ENCODE measurements around the gene BPTF. TPM values are rescaled to one million over a fixed set of nuclear protein-coding genes. Genes with fewer than 3 reads are reported as not detected.
"Not testable (repeated sequence)": the region's sequence is repeated elsewhere in the genome, so short reads cannot be mapped to it uniquely, and the experiment has no call there.

BPTF gene
- total and polyA plus RNA-seq, 2 experiments from 2014 or later, result 50.5 to 83.9 TPM

- H3K4me1 ChIP-seq (ENCODE audit: low read depth), result no peaks in the 10 kb centered on the region
These were observed 134.2 kb downstream of the BPTF start for GRCh38 chr17:67959510-67959909.

DNA sequence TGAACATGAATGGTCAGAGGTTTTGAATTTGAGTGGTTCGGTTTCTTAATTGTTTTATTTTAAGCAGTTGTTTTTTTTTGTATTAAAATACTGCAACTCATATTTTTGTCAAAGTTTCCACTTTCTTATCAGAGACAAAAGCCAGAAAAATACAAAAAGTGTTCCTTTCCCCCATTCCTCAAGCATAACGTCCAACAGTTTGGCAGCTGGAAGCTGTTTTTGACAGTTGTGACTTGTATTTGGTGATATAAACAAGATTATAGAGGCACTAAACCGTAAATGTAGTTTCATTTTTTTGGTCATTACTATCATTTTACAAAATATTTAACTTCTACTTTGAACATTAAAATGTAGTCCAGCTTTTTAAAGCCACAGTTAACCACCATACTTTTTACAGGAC is 135.0 kb downstream of the BPTF start:
- H3K9me3 ChIP-seq (ENCODE audit: low read depth); H3K4me3 ChIP-seq; DNase-seq (ENCODE audit: low read depth in 1 of 2, low spot score in 1 of 2); H3K27me3 ChIP-seq; H3K4me1 ChIP-seq (ENCODE audit: low read depth); H3K27ac ChIP-seq: not testable (repeated sequence)
- peaks cover 29% of the 10 kb centered on the region for H3K36me3 ChIP-seq

More at GRCh38 chr17:67959510-67959909, 134.2 kb downstream of the BPTF start:
- DNase-seq (ENCODE audit: low read depth in 1 of 2, low spot score in 1 of 2), result no peak
- no peaks in the 10 kb centered on the region for H3K9me3 ChIP-seq (ENCODE audit: low read depth)
- H3K36me3 ChIP-seq, result peaks cover 25% of the 10 kb centered on the region
- TF ChIP-seq, protein P1, sequence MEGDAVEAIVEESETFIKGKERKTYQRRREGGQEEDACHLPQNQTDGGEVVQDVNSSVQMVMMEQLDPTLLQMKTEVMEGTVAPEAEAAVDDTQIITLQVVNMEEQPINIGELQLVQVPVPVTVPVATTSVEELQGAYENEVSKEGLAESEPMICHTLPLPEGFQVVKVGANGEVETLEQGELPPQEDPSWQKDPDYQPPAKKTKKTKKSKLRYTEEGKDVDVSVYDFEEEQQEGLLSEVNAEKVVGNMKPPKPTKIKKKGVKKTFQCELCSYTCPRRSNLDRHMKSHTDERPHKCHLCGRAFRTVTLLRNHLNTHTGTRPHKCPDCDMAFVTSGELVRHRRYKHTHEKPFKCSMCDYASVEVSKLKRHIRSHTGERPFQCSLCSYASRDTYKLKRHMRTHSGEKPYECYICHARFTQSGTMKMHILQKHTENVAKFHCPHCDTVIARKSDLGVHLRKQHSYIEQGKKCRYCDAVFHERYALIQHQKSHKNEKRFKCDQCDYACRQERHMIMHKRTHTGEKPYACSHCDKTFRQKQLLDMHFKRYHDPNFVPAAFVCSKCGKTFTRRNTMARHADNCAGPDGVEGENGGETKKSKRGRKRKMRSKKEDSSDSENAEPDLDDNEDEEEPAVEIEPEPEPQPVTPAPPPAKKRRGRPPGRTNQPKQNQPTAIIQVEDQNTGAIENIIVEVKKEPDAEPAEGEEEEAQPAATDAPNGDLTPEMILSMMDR (IDR thresholded peaks at IDR 0.05; ENCODE audit: low read depth, low read length), result no peak
- H3K27me3 ChIP-seq, result no peaks in the 10 kb centered on the region
- H3K4me3 ChIP-seq, result no peak overlapping the region
- H3K27ac ChIP-seq, result no peak overlapping the region

DNA sequence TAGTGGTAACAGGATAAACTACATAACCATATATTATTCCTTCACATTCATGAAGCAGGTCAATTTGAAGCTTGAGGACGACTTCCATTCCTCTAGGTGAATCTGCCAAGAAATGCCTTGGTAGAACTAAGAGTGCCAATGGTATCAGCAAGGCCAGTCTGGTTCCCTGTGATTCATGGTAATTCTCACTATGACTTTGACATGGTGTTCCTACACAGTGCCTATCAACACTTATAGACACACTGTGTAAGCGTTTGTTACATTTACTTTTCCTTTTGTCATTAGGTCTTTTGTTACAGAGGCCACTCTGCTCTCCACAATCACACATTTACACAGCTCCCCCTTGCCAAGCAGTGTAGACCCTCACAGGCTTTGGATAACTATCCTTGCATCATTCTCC is 136.9 kb downstream of the BPTF start:
- not testable (repeated sequence) for H3K27me3 ChIP-seq; H3K4me3 ChIP-seq; H3K27ac ChIP-seq; DNase-seq (ENCODE audit: low read depth in 1 of 2, low spot score in 1 of 2); H3K4me1 ChIP-seq (ENCODE audit: low read depth); H3K9me3 ChIP-seq (ENCODE audit: low read depth)
- H3K36me3 ChIP-seq, result peaks cover 43% of the 10 kb centered on the region

GRCh38 chr17:67963145-67963572 is 137.9 kb downstream of the BPTF start:
- peak; percentile 72 to 77 for DNase-seq (ENCODE audit: low read depth in 1 of 2, low spot score in 1 of 2)
- H3K4me1 ChIP-seq (ENCODE audit: low read depth); H3K9me3 ChIP-seq (ENCODE audit: low read depth); H3K27me3 ChIP-seq; H3K27ac ChIP-seq; H3K4me3 ChIP-seq: not testable (repeated sequence)
- H3K36me3 ChIP-seq, result peaks cover 53% of the 10 kb centered on the region
- TF ChIP-seq, protein P1 (IDR thresholded peaks at IDR 0.05; ENCODE audit: low read depth, low read length), result peak; percentile 56

DNA sequence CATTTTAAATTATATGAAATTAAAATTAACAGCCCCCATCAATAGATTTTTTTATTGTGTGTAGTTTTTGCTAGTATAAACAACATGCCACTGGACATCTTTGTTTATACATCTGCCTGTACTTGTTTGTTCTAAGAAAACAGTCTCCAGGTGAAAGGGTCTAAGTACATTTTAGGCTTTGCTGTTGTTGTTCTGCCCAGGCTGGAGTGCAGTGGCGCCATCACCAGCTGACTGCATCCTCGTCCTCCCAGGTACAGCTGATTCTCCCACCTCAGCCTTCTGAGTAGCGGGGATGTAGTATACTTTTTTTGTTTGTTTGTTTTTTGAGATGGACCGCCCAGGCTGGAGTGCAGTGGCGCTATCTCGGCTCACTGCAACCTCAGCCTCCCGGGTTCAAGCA is 145.5 kb downstream of the BPTF start:
- Histone ChIP-seq H3K4me1 (ENCODE audit: low read depth) (no peaks in the 10 kb centered on the region), H3K27ac (no peak overlapping the region), H3K4me3 (no peak overlapping the region), H3K9me3 (ENCODE audit: low read depth) (no peaks in the 10 kb centered on the region), H3K36me3 (peaks cover 34% of the 10 kb centered on the region), H3K27me3 (no peaks in the 10 kb centered on the region)
- DNase-seq (ENCODE audit: low read depth in 1 of 2, low spot score in 1 of 2), result no peak
- TF ChIP-seq, protein P1 (IDR thresholded peaks at IDR 0.05; ENCODE audit: low read depth, low read length), result no peak

- Histone ChIP-seq H3K4me1 (ENCODE audit: low read depth) (no peaks in the 10 kb centered on the region), H3K36me3 (peaks cover 18% of the 10 kb centered on the region), H3K4me3 (no peak overlapping the region), H3K9me3 (ENCODE audit: low read depth) (no peaks in the 10 kb centered on the region), H3K27me3 (no peaks in the 10 kb centered on the region), H3K27ac (no peak overlapping the region)
- TF ChIP-seq, protein P1 (IDR thresholded peaks at IDR 0.05; ENCODE audit: low read depth, low read length), result no peak
- DNase-seq (ENCODE audit: low read depth in 1 of 2, low spot score in 1 of 2), result no peak
These were observed 148.9 kb downstream of the BPTF start for GRCh38 chr17:67974185-67974584.

DNA sequence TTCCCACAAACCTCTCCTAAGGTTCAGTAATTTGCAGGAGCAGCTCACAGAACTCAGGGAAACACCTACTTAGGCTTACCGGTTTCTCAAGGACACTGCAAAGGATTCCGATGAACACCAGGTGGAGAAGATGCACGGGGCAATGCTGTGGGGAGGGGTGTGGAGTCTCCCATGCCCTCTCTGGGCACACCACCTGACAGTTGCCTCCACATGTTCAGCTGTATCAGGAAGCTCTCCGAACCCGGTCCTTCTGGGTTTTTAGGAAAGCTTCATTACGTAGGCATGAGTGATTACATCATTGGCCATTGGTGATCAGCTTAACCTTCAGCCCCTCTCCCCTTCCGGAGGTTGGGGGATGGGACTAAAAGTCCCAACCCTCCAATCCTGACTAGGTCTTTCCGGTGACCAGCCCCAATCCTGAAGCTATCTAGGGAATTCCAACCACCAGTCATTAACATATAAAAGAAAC is 149.3 kb downstream of the BPTF start:
- H3K9me3 ChIP-seq (ENCODE audit: low read depth), result no peaks in the 10 kb centered on the region
- no peaks in the 10 kb centered on the region for H3K4me1 ChIP-seq (ENCODE audit: low read depth)
- no peak overlapping the region for H3K27ac ChIP-seq
- no peak overlapping the region for H3K4me3 ChIP-seq
- no peaks in the 10 kb centered on the region for H3K27me3 ChIP-seq
- H3K36me3 ChIP-seq, result peaks cover 18% of the 10 kb centered on the region
- no peak for DNase-seq (ENCODE audit: low read depth in 1 of 2, low spot score in 1 of 2)
- TF ChIP-seq, protein P1 (IDR thresholded peaks at IDR 0.05; ENCODE audit: low read depth, low read length), result no peak

- DNase-seq (ENCODE audit: low read depth in 1 of 2, low spot score in 1 of 2); H3K27ac ChIP-seq; H3K4me3 ChIP-seq; H3K9me3 ChIP-seq (ENCODE audit: low read depth); H3K4me1 ChIP-seq (ENCODE audit: low read depth); H3K27me3 ChIP-seq: not testable (repeated sequence)
- peaks cover 18% of the 10 kb centered on the region for H3K36me3 ChIP-seq
These were observed 151.0 kb downstream of the BPTF start for GRCh38 chr17:67976306-67976705.

All from cardiac muscle cell (in vitro differentiated cells and primary cell).